ENCODE data around the gene TLR10. TPM values are rescaled to one million over a fixed set of nuclear protein-coding genes. Genes with fewer than 3 reads are reported as not detected.

TLR10 gene
- total RNA-seq, 1 donor: not detected

GRCh38 chr4:38723114-38723513, 59.7 kb downstream of the TLR10 start:
- no peak overlapping the region for H3K4me3 ChIP-seq (ENCODE audit: low read depth, low read length)
- no peak for DNase-seq (ENCODE audit: low read depth)
- TF ChIP-seq, protein P1, sequence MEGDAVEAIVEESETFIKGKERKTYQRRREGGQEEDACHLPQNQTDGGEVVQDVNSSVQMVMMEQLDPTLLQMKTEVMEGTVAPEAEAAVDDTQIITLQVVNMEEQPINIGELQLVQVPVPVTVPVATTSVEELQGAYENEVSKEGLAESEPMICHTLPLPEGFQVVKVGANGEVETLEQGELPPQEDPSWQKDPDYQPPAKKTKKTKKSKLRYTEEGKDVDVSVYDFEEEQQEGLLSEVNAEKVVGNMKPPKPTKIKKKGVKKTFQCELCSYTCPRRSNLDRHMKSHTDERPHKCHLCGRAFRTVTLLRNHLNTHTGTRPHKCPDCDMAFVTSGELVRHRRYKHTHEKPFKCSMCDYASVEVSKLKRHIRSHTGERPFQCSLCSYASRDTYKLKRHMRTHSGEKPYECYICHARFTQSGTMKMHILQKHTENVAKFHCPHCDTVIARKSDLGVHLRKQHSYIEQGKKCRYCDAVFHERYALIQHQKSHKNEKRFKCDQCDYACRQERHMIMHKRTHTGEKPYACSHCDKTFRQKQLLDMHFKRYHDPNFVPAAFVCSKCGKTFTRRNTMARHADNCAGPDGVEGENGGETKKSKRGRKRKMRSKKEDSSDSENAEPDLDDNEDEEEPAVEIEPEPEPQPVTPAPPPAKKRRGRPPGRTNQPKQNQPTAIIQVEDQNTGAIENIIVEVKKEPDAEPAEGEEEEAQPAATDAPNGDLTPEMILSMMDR (IDR thresholded peaks at IDR 0.05; ENCODE audit: insufficient read depth, low read depth, low read length): no peak

Small RNA genes within 50 kb of the gene (small RNA-seq; reads per million reads assigned to genes)
- gene RNA5SP158: not detected

Other genes starting within 250 kb of the TLR10 start
- 22.2 and 24.2 TPM in 2 replicates for gene KLF3, start 118.8 kb downstream of the TLR10 start, total RNA-seq
- gene TLR1, start 21.8 kb upstream of the TLR10 start, total RNA-seq: 0.32 and 0.86 TPM in 2 replicates
- 2.3 and 3.0 TPM in 2 replicates for gene TLR6, start 73.8 kb upstream of the TLR10 start, total RNA-seq
- gene FAM114A1, start 84.8 kb upstream of the TLR10 start, total RNA-seq: 426 and 471 TPM in 2 replicates
- gene TMEM156, start 249.4 kb upstream of the TLR10 start, total RNA-seq: under 0.01 TPM in 1 of 2 replicates, not detected in the other

Measured in fibroblast of villous mesenchyme (primary cell).